Astrocyte (in vitro differentiated cells and primary cell): Measurements from ENCODE around the gene FHIT. TPM values are rescaled to one million over a fixed set of nuclear protein-coding genes. Genes with fewer than 3 reads are reported as not detected.

Experiments
- DNase-seq: peaks from one replicate; pipeline ENCODE4 v3.0.0-alpha.2; 2010; ENCODE audit warnings: low read depth
- FAIRE-seq: peaks from 2 replicates; lab custom pipeline; 2011; peaks lifted over from hg19 to GRCh38; lab: Jason Lieb, UNC
- H2AFZ ChIP-seq: 2 replicates; pipeline ENCODE4 v1.6.0; 2012; ENCODE audit warnings: low read depth, low read length, inconsistent platforms
- H3K27ac ChIP-seq: 2 replicates; pipeline ENCODE4 v1.5.1; 2011; ENCODE audit warnings: low read depth, low read length, inconsistent platforms
- H3K27me3 ChIP-seq: 2 replicates; pipeline ENCODE4 v1.6.0; 2011; ENCODE audit warnings: low read length, inconsistent platforms; ENCODE audit not compliant: insufficient read depth
- H3K36me3 ChIP-seq: 2 replicates; pipeline ENCODE4 v1.5.1; 2011; ENCODE audit warnings: low read length, inconsistent platforms; ENCODE audit not compliant: insufficient read depth
- H3K4me1 ChIP-seq: 2 replicates; pipeline ENCODE4 v1.5.1; 2011; ENCODE audit warnings: low read length, inconsistent platforms; ENCODE audit not compliant: insufficient read depth
- H3K4me2 ChIP-seq: 2 replicates; pipeline ENCODE4 v1.6.0; 2012; ENCODE audit warnings: low read length, inconsistent platforms
- H3K4me3 ChIP-seq: 2 replicates; pipeline ENCODE4 v1.5.1; 2011; ENCODE audit warnings: low read depth, mild to moderate bottlenecking, low read length, inconsistent platforms; ENCODE audit not compliant: insufficient read depth
- H3K79me2 ChIP-seq: 2 replicates; pipeline ENCODE4 v1.6.0; 2012; ENCODE audit warnings: mild to moderate bottlenecking, low read length, inconsistent platforms; ENCODE audit not compliant: insufficient read depth
- H3K9ac ChIP-seq: 2 replicates; pipeline ENCODE4 v1.6.0; 2012; ENCODE audit warnings: mild to moderate bottlenecking, low read length, inconsistent platforms
- H3K9me3 ChIP-seq: 2 replicates; pipeline ENCODE4 v1.5.1; 2012; ENCODE audit warnings: low read depth, mild to moderate bottlenecking, low read length, inconsistent platforms; ENCODE audit not compliant: insufficient read depth
- H4K20me1 ChIP-seq: 2 replicates; pipeline ENCODE4 v1.6.0; 2012; ENCODE audit warnings: low read length, inconsistent platforms; ENCODE audit not compliant: insufficient read depth
- H3K27ac Mint-ChIP-seq: one replicate; pipeline ENCODE4 v1.8.0; 2021; ENCODE audit warnings: mild to moderate bottlenecking, mixed read lengths; ENCODE audit not compliant: unreplicated experiment
- H3K27me3 Mint-ChIP-seq: one replicate; pipeline ENCODE4 v1.8.0; 2021; ENCODE audit warnings: low read depth, mixed read lengths; ENCODE audit not compliant: unreplicated experiment
- H3K36me3 Mint-ChIP-seq: one replicate; pipeline ENCODE4 v1.8.0; 2021; ENCODE audit warnings: low read depth, mixed read lengths; ENCODE audit not compliant: unreplicated experiment
- H3K4me1 Mint-ChIP-seq: one replicate; pipeline ENCODE4 v1.8.0; 2021; ENCODE audit warnings: low read depth, mixed read lengths; ENCODE audit not compliant: unreplicated experiment
- H3K4me3 Mint-ChIP-seq: one replicate; pipeline ENCODE4 v1.8.0; 2021; ENCODE audit warnings: mild to moderate bottlenecking, moderate library complexity, mixed read lengths; ENCODE audit not compliant: unreplicated experiment
- H3K9me3 Mint-ChIP-seq: one replicate; pipeline ENCODE4 v1.8.0; 2021; ENCODE audit warnings: mild to moderate bottlenecking, mixed read lengths; ENCODE audit not compliant: unreplicated experiment
- EZH2 ChIP-seq: IDR thresholded peaks from 2 replicates; pipeline ENCODE4 v1.6.1; 2012; ENCODE audit warnings: mild to moderate bottlenecking, low read length, inconsistent platforms; ENCODE audit not compliant: insufficient read depth
- total RNA-seq: library from RNA; stranded (reverse); gene quantifications from 2 replicates; pipeline ENCODE4 v1.2.1, GENCODE V29; 2021
- TF ChIP-seq, protein P1 (sequence below): IDR thresholded peaks from 2 replicates; pipeline ENCODE4 v1.5.1; 2011; ENCODE audit warnings: low read depth, mild to moderate bottlenecking, inconsistent platforms, low read length, moderate library complexity; ENCODE audit not compliant: insufficient read depth

FHIT gene
- total RNA-seq, 1 donor from 2014 or later, result 6.7 TPM

DNA sequence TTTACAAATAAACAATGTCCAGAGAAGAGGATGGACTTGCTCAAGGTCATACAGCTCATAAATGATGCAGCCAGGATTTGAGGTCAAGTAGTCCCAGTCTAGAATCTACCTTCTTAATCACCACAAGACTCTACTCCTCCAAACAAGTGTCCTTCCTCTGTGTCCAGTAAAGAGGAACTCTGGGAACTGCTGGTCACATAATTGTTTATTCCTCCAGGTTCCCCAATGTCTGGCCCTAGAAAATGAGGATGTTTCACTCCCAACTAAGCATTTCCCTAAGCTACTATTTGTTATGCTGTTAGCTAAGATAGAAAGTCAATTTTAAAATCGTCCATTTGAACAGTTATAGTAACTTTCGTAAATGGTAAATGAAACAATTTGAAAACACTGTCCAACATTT lies 192.4 kb downstream of the FHIT start:
- Histone ChIP-seq H3K9ac (no peak overlapping the region), H4K20me1 (no peaks in the 10 kb centered on the region), H3K27me3 (no peaks in the 10 kb centered on the region), H3K4me3 (no peak overlapping the region), H2AFZ (no peak overlapping the region), H3K9me3 (no peaks in the 10 kb centered on the region), H3K4me2 (no peak overlapping the region), H3K36me3 (no peaks in the 10 kb centered on the region), H3K4me1 (no peaks in the 10 kb centered on the region), H3K79me2 (no peaks in the 10 kb centered on the region), H3K27ac (no peak overlapping the region)
- Mint-ChIP-seq H3K9me3 (peaks cover 3% of the 10 kb centered on the region), H3K4me1 (no peaks in the 10 kb centered on the region), H3K27me3 (no peaks in the 10 kb centered on the region), H3K4me3 (no peak overlapping the region), H3K36me3 (no peaks in the 10 kb centered on the region), H3K27ac (no peak overlapping the region)
- DNase-seq, result no peak
- no peak for FAIRE-seq
- TF ChIP-seq, protein P1, sequence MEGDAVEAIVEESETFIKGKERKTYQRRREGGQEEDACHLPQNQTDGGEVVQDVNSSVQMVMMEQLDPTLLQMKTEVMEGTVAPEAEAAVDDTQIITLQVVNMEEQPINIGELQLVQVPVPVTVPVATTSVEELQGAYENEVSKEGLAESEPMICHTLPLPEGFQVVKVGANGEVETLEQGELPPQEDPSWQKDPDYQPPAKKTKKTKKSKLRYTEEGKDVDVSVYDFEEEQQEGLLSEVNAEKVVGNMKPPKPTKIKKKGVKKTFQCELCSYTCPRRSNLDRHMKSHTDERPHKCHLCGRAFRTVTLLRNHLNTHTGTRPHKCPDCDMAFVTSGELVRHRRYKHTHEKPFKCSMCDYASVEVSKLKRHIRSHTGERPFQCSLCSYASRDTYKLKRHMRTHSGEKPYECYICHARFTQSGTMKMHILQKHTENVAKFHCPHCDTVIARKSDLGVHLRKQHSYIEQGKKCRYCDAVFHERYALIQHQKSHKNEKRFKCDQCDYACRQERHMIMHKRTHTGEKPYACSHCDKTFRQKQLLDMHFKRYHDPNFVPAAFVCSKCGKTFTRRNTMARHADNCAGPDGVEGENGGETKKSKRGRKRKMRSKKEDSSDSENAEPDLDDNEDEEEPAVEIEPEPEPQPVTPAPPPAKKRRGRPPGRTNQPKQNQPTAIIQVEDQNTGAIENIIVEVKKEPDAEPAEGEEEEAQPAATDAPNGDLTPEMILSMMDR, result no peak
- TF ChIP-seq EZH2, result no peak

DNA sequence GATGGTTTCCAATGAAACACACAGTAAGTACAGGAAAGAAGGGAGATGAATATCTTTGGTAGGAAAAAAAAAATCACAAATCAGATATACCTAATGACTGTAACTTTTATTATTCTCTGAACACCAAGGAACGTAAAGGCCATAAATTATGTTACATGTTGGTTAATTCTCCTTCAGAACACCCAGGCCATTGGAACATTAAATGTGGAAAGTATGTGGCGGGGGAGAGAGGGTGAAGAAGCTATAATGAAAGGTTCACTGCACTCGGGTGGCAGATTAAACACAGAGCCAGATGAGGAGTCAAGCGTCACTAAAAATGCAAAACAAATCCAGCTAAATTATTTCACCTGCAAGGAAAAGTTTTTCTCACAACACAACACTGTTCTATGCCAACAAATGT lies 193.8 kb downstream of the FHIT start:
- no peak overlapping the region for H2AFZ ChIP-seq
- no peak overlapping the region for H3K9ac ChIP-seq
- H3K27ac ChIP-seq, result no peak overlapping the region
- H3K4me2 ChIP-seq, result no peak overlapping the region
- H3K9me3 ChIP-seq, result no peaks in the 10 kb centered on the region
- Mint-ChIP-seq H3K4me3 (no peak overlapping the region), H3K27ac (no peak overlapping the region), H3K9me3 (peaks cover 3% of the 10 kb centered on the region), H3K27me3 (no peaks in the 10 kb centered on the region), H3K36me3 (no peaks in the 10 kb centered on the region), H3K4me1 (no peaks in the 10 kb centered on the region)
- H3K79me2 ChIP-seq, result no peaks in the 10 kb centered on the region
- no peak for DNase-seq
- TF ChIP-seq, protein P1, result no peak
- no peak for TF ChIP-seq EZH2
- FAIRE-seq, result no peak
- H3K27me3 ChIP-seq, result no peaks in the 10 kb centered on the region
- H3K36me3 ChIP-seq, result no peaks in the 10 kb centered on the region
- no peaks in the 10 kb centered on the region for H4K20me1 ChIP-seq
- H3K4me3 ChIP-seq, result no peak overlapping the region
- H3K4me1 ChIP-seq, result no peaks in the 10 kb centered on the region

DNA sequence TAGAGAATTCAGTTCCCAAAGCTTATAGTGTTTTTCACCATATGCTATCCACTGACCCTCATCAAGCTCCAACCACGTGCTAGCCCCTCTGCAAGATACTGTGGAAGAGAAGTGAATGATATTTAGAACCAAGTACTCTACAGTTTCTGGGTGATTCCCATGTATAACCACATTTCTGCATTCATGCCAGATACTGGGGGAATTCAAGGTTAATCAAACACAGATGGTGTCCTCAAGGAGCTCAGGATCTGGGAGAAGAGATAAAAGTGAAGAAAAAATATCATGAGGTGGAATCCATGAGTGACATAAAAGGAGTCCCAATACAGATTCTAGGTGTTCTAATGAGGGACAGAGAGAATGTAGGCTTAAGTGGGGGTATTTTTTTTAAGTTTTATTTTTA lies 195.8 kb downstream of the FHIT start:
- no peaks in the 10 kb centered on the region for H3K27me3 Mint-ChIP-seq
- Histone ChIP-seq H3K36me3 (no peaks in the 10 kb centered on the region), H3K27me3 (no peaks in the 10 kb centered on the region), H3K79me2 (no peaks in the 10 kb centered on the region), H3K27ac (no peak overlapping the region), H4K20me1 (no peaks in the 10 kb centered on the region), H3K4me3 (no peak overlapping the region), H2AFZ (no peak overlapping the region), H3K4me1 (no peaks in the 10 kb centered on the region), H3K4me2 (no peak overlapping the region), H3K9ac (no peak overlapping the region), H3K9me3 (no peaks in the 10 kb centered on the region)
- DNase-seq, result no peak
- peaks cover 3% of the 10 kb centered on the region for H3K9me3 Mint-ChIP-seq
- no peaks in the 10 kb centered on the region for H3K36me3 Mint-ChIP-seq
- no peak for FAIRE-seq
- no peaks in the 10 kb centered on the region for H3K4me1 Mint-ChIP-seq
- no peak for TF ChIP-seq EZH2
- TF ChIP-seq, protein P1, result no peak
- no peak overlapping the region for H3K27ac Mint-ChIP-seq
- no peak overlapping the region for H3K4me3 Mint-ChIP-seq
